B cell (primary cell): Measurements from ENCODE around the gene UBTD1. TPM values are rescaled to one million over a fixed set of nuclear protein-coding genes. Genes with fewer than 3 reads are reported as not detected.

Source experiments
- ATAC-seq: fragments of 200-7000 bp; cut with Tn5 transposase; one replicate; pipeline ENCODE4 v1.10.0; 2021; ENCODE audit warnings: low read depth, mild to moderate bottlenecking, moderate number of reproducible peaks, moderate library complexity
- CTCF ChIA-PET: fragments of 350-600 bp; sonication (Branson Sonifier 250); formaldehyde crosslinking; loops from one replicate; lab custom pipeline; 2021; ENCODE audit warnings: antibody characterized with exemption, inconsistent platforms; lab: Charles Lee
- POLR2A ChIA-PET: fragments of 350-600 bp; sonication (Branson Sonifier 250); formaldehyde crosslinking; loops from one replicate; lab custom pipeline; 2021; ENCODE audit warnings: antibody characterized with exemption; lab: Charles Lee
- DNase-seq: peaks from one replicate; pipeline ENCODE4 v3.0.0; 2013
- H2AFZ ChIP-seq: 2 replicates; pipeline ENCODE4 v1.6.1; 2012; ENCODE audit warnings: mild to moderate bottlenecking, low read depth, low read length; ENCODE audit not compliant: insufficient read depth, poor library complexity, severe bottlenecking
- H3K27ac ChIP-seq, 2 donors: 1 replicate in 1 of 2; 2 replicates in 1 of 2; pipeline ENCODE4 v1.5.1; 2012 to 2013; ENCODE audit warnings: low read length in 2 of 2, mild to moderate bottlenecking in 2 of 2, moderate library complexity in 1 of 2
- H3K27me3 ChIP-seq, 4 experiments: fragments of 200-600 bp in 1 of 4; sonication (generic) in 1 of 4; replicated peaks in 1 of 4; 1 replicate in 2 of 4; 2 replicates in 2 of 4; pipeline versions ENCODE4 v1.6.1 to v1.7.0; 2013 to 2016; ENCODE audit warnings: low read length in 3 of 4, mild to moderate bottlenecking in 2 of 4, mixed read lengths in 1 of 4, moderate library complexity in 1 of 4; ENCODE audit not compliant: insufficient read depth in 4 of 4, control insufficient read depth in 3 of 4; ENCODE audit errors: control extremely low read depth in 1 of 4
- H3K36me3 ChIP-seq, 2 experiments: replicated peaks in 1 of 2; 1 replicate in 1 of 2; 2 replicates in 1 of 2; pipeline versions ENCODE4 v1.6.1 to v1.7.1; 2013; ENCODE audit warnings: low read length in 1 of 2; ENCODE audit not compliant: insufficient read depth in 2 of 2, control insufficient read depth in 1 of 2; ENCODE audit errors: control extremely low read depth in 1 of 2, extremely low read depth in 1 of 2
- H3K4me1 ChIP-seq, 2 donors: fragments of 200-600 bp in 1 of 2; sonication (generic) in 1 of 2; 1 replicate in 1 of 2; 2 replicates in 1 of 2; pipeline versions ENCODE4 v1.5.1 to v1.6.1; 2013 to 2017; ENCODE audit warnings: low read length in 2 of 2; ENCODE audit not compliant: control insufficient read depth in 2 of 2, insufficient read depth in 2 of 2
- H3K4me2 ChIP-seq: replicated peaks from 2 replicates; pipeline ENCODE3; 2012; ENCODE audit warnings: mild to moderate bottlenecking, low read depth, low read length; ENCODE audit not compliant: poor library complexity, severe bottlenecking
- H3K4me3 ChIP-seq, 5 experiments: fragments of 200-600 bp in 1 of 5; sonication (generic) in 1 of 5; 1 replicate in 3 of 5; 2 replicates in 2 of 5; pipeline versions ENCODE4 v1.5.1 to v1.7.0; 2011 to 2016; ENCODE audit warnings: low read length in 4 of 5, mild to moderate bottlenecking in 4 of 5, low read depth in 2 of 5, control low read depth in 1 of 5, moderate library complexity in 1 of 5; ENCODE audit not compliant: insufficient read depth in 1 of 5; ENCODE audit errors: control extremely low read depth in 1 of 5, extremely low read depth in 1 of 5
- H3K79me2 ChIP-seq: fragments of 200-600 bp; sonication (generic); one replicate; pipeline ENCODE4 v1.6.0; 2016; ENCODE audit warnings: low read length; ENCODE audit not compliant: control insufficient read depth, insufficient read depth
- H3K9ac ChIP-seq: fragments of 200-600 bp; sonication (generic); 2 replicates; pipeline ENCODE4 v1.6.1; 2017; ENCODE audit warnings: mild to moderate bottlenecking, low read length, moderate library complexity
- H3K9me3 ChIP-seq, 3 donors: one replicate each; pipeline versions ENCODE4 v1.6.1 to v1.7.1; 2013; ENCODE audit warnings: low read length in 2 of 3; ENCODE audit not compliant: control insufficient read depth in 2 of 3, insufficient read depth in 1 of 3; ENCODE audit errors: control extremely low read depth in 1 of 3
- H4K20me1 ChIP-seq: 2 replicates; pipeline ENCODE4 v1.6.0; 2012; ENCODE audit warnings: mild to moderate bottlenecking, low read length; ENCODE audit not compliant: insufficient read depth, control insufficient read depth, poor library complexity, severe bottlenecking
- H3K27ac Mint-ChIP-seq: one replicate; pipeline ENCODE4 v1.8.0; 2021; ENCODE audit warnings: mixed read lengths
- H3K27me3 Mint-ChIP-seq: one replicate; pipeline ENCODE4 v1.8.0; 2021; ENCODE audit warnings: mixed read lengths
- H3K4me1 Mint-ChIP-seq: one replicate; pipeline ENCODE4 v1.8.0; 2021; ENCODE audit warnings: mixed read lengths
- H3K4me3 Mint-ChIP-seq: one replicate; pipeline ENCODE4 v1.8.0; 2021; ENCODE audit warnings: mixed read lengths
- H3K9me3 Mint-ChIP-seq: one replicate; pipeline ENCODE4 v1.8.0; 2022; ENCODE audit warnings: mixed read lengths; ENCODE audit not compliant: insufficient read depth
- CTCF ChIP-seq: fragments of 200-600 bp; IDR thresholded peaks from one replicate; pipeline ENCODE4 v1.8.0; 2022; ENCODE audit warnings: antibody characterized with exemption, mild to moderate bottlenecking
- EZH2 ChIP-seq: IDR thresholded peaks from 2 replicates; pipeline ENCODE4 v1.6.1; 2012; ENCODE audit warnings: borderline replicate concordance, low read depth, mild to moderate bottlenecking, moderate library complexity, low read length; ENCODE audit not compliant: insufficient read depth, poor library complexity, severe bottlenecking
- WGBS: methylation state at CpG from one replicate; pipeline ENCODE4 v1.1.5; 2013; ENCODE audit warnings: missing lambda C conversion rate; ENCODE audit not compliant: insufficient coverage; 5-methylcytosine and 5-hydroxymethylcytosine counted together
- intact Hi-C: fragments of 100-400 bp; cut with micrococcal nuclease; formaldehyde crosslinking; loops from one replicate; pipeline ENCODE4 v1.10.0; 2022
- polyA plus RNA-seq: library from polyadenylated mRNA; depleted of rRNA; stranded (reverse); fragments of >200 nt; gene quantifications from 2 replicates; pipeline ENCODE4 v1.2.3, GENCODE V29; 2012
- total RNA-seq, 2 donors: library from RNA; stranded (reverse); fragments of 120-200 nt in 1 of 2; gene quantifications; 1 replicate in 1 of 2; 2 replicates in 1 of 2; pipeline versions ENCODE4 v1.2.3 to v1.2.4, GENCODE V29; 2013 to 2022

UBTD1 gene
- total and polyA plus RNA-seq, 2 donors (not counting 1 experiment from before 2014, with no cell fraction given) = 1.3 to 1.8 TPM

GRCh38 chr10:97611473-97611872 lies 112.7 kb downstream of the UBTD1 start:
- Histone ChIP-seq H2AFZ (no peak overlapping the region), H4K20me1 (no peaks in the 10 kb centered on the region), H3K27ac (no peak overlapping the region), H3K9ac (no peak overlapping the region), H3K4me1 (no peaks in the 10 kb centered on the region), H3K27me3 (peaks cover 0 to 10% (median 0%) of the 10 kb centered on the region in 4 experiments), H3K36me3 (no peaks in the 10 kb centered on the region), H3K79me2 (no peaks in the 10 kb centered on the region), H3K4me3 (no peak overlapping the region), H3K4me2 (no peak overlapping the region), H3K9me3 (no peaks in the 10 kb centered on the region)
- no peaks in the 10 kb centered on the region for H3K4me1 Mint-ChIP-seq
- CTCF ChIA-PET = no interaction called here
- DNase-seq (no peak), ATAC-seq (no peak)
- no peak overlapping the region for H3K27ac Mint-ChIP-seq
- peaks cover 4% of the 10 kb centered on the region for H3K27me3 Mint-ChIP-seq
- intact Hi-C loops = no loop called here
- no peaks in the 10 kb centered on the region for H3K9me3 Mint-ChIP-seq
- H3K4me3 Mint-ChIP-seq = no peak overlapping the region
- TF ChIP-seq CTCF (no peak), EZH2 (no peak)
- 96% methylated on average over 10 of the region's 12 CpGs for WGBS
- POLR2A ChIA-PET = no interaction called here

GRCh38 chr10:97612386-97612785 lies 113.7 kb downstream of the UBTD1 start:
- H3K27ac Mint-ChIP-seq = no peak overlapping the region
- Histone ChIP-seq H3K9ac (no peak overlapping the region), H3K36me3 (no peaks in the 10 kb centered on the region), H3K4me2 (no peak overlapping the region), H4K20me1 (no peaks in the 10 kb centered on the region), H3K9me3 (no peaks in the 10 kb centered on the region), H3K27ac (no peak overlapping the region), H3K79me2 (no peaks in the 10 kb centered on the region), H3K4me1 (no peaks in the 10 kb centered on the region), H3K27me3 (peaks cover 0 to 7% (median 0%) of the 10 kb centered on the region in 4 experiments), H3K4me3 (no peak overlapping the region), H2AFZ (no peak overlapping the region)
- no peak overlapping the region for H3K4me3 Mint-ChIP-seq
- H3K4me1 Mint-ChIP-seq = no peaks in the 10 kb centered on the region
- DNase-seq (no peak), ATAC-seq (no peak)
- WGBS = 14% methylated on average over 1 of the region's 2 CpGs
- intact Hi-C loops = no loop called here
- no peaks in the 10 kb centered on the region for H3K9me3 Mint-ChIP-seq
- TF ChIP-seq EZH2 = no peak
- TF ChIP-seq CTCF = no peak
- H3K27me3 Mint-ChIP-seq = peaks cover under 1% of the 10 kb centered on the region
- ChIA-PET POLR2A (no interaction called here), CTCF (interaction anchor here (0.9 to 1.3 kb wide), 2 partner anchors 59 to 540 kb away, joined by 3 read pairs; no protein-coding TSS in a partner anchor)
